Inflammatory macrophage treated with lipopolysaccharide for 1 hour (primary cell): ENCODE data around the gene HOXA2.
A peak's percentile ranks its signal among the peaks of the same experiment; 100 is the strongest.

Experiments used
- DNase-seq, 2 donors: peaks; one replicate each; pipeline ENCODE4 v3.0.0-alpha.2; 2020 to 2022

HOXA2 gene

DNA sequence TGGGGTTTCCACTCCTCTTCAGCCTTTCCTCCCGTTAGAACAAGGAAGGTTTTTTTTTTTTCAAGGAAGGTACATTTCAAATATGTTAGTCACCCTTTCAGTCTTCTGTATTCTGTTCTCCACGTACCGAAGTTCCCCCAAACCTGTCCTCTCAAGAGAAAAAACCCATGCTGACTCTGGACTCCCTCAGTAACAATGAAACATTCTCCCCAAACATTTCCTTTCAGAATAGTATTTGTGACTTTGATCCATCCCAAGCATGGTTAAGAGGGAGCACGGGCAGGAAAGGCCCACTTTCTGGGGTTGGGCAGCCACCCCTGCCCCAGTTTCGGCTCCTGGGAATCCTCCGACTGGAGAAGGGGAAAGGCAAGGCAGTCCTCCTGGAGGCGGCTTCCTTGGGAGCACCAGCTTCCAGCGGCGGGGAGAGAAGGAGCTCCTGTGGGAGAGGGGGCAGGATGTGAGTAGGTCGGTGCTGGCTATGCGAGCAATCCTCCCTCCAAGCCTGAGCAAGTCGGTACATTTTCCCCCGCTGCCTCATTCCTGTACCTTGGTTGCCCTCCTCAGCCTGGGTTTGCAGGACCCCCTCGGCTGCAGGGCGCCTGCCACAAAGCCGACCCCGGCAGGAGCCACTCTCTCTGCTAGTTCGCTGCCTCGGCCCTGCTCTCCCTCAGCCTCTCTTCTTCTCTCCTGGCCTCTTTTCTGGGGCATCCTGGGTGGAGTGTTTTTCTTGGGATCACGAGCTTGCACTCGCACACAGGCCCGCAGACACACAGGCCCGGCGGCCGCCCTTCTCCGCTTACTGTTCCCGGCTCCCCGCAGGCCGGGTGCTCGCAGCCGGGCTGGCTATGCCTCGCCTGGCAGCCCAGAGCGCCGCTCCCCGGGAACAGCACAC is 4.6 kb downstream of the HOXA2 start:
- no peak for DNase-seq

DNA sequence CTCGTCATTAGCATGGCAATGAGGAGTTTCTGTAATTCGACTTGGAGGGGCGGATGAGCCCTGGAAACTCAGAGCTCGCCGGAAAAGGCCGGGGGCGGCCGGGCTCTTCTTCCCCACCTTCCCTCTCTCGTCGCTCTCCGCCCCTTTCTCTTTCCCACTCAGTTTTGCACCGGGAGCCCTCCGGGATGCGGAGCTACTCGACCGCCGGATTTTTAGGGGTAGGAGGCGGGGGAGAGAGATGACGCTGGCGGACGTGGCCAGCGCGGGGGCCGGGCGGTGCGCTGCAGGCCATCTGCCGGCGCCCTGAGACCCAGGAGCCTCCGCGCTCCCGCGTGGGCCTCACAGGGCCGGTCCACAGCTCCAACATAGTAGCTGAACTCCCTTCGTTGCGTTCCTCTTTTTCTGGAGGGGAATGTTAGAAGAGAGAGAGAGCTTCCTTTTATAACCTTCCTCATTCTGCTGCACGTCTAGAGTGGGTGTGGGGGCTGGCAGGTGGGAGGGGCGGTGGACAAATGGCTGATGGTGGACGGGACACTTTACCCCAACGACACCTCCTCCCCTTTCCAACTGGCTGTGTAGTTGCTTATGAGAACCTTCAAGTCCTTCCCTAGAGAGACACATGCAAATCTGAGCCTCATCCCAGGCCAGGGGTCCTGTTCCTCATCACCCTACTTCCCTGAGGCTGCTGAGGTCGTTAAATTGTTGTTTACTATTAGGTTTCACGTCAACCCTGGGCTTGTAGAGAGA is 5.5 kb downstream of the HOXA2 start:
- peak; percentile 77 to 88 for DNase-seq

DNA sequence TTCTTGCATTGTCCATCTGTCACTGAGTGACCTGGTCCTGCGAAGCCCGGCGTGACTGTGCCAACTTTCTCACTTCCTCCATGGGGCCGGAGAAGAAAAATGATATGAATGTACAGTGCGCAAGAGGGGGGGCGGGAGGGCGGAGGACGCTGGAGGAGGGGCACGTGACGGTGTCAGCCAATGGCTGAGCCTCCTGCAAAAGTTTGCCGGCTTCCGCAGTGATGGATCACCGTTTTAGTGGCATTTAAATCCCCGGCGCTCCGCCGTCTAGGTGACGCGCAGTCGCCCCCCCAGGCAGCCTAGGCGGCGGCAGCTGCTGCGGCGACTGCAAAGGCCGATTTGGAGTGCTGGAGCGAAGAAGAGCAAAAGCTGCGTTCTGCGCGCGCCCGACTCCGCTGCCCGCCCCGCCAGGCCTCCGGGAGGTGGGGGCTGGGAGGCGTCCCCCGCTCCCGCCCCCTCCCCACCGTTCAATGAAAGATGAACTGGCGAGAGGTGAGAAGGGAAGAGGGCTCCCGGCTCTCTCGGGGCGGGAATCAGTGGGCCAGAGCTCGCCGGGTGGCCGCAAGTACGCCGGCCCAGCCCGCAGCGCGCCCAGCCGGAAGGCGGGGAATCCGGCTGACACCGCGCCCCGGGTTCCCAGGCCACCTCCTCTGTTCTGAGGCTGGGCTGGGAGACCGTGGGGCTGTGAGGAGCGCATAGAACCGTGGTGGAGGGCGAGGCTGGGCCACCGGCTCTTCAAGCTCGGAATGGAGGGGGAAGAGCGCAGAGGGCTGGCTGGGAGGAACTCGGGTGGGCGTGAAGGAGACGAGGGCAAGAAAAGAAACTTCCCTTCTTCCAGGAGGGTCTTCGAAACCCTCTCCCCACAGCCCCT is 6.4 kb downstream of the HOXA2 start, which contains the start of gene HOXA1:
HOXA1 (minus strand) TSS at position 104 of the 871 bp plus-strand sequence; CDS start at position 16, 88 bp downstream.
- peak; percentile 77 to 79 for DNase-seq

DNA sequence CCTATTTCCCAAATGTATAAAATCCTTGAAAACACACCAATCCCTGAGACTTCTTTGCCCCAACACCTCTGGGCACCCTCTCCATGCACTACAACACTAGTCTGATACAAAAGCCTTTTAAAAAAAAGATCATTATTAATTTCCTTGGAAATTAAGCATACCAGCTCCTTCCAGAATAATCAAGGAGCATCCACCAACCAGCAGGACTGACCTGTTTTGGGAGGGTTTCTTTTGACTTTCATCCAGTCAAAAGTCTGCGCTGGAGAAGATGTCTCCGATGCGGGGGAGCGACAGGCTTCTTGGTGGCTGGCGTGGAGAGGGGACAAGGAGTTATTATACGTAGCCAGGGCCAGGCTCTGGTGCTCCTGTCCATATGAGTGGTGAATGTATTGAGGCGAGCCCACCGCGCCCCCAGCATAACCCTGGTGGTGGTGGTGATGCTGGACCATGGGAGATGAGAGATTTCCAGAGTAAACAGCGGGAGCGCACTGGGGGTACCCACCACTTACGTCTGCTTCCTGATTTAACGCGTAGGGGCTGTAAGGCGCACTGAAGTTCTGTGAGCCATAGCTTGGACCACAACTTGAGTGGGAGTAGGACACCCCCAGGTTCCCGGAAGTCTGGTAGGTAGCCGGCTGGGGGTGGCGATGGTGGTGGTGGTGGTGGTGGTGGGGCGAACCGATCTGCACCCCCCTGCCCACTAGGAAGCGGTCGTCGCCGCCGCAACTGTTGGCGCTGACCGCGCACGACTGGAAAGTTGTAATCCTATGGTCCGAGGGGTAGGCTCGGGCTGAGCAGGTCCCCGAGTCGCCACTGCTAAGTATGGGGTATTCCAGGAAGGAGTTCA is 7.2 kb downstream of the HOXA2 start:
- DNase-seq: no peak

DNA sequence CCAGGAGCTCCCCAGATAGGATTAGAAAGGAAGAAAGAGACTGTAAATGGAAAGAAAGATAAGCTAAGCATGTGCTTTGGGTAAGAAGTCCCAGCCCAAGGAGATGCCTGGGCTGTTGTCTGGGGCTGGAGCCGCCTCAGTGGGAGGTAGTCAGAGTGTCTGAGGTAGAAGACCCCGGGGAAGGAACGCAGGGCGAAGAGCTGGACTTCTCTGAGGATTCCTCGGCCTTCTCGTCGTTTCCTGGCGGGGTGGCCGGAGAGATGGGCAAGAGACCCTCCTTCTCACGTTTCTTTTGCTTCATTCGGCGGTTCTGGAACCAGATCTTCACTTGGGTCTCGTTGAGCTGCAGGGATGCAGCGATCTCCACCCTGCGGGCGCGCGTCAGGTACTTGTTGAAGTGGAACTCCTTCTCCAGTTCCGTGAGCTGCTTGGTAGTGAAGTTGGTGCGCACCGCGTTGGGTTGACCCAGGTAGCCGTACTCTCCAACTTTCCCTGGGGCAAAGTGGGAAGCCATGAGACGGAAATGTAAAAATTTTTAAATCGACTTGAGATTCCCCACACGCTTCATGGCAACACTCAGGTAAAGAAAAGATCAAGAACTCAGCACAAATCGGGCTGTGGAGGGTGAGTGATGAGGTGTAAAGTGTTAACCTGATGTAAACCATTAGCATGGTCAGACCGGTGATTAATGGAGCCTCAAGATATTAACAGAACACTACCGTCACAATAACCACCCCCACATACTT is 8.0 kb downstream of the HOXA2 start:
- DNase-seq: no peak

DNA sequence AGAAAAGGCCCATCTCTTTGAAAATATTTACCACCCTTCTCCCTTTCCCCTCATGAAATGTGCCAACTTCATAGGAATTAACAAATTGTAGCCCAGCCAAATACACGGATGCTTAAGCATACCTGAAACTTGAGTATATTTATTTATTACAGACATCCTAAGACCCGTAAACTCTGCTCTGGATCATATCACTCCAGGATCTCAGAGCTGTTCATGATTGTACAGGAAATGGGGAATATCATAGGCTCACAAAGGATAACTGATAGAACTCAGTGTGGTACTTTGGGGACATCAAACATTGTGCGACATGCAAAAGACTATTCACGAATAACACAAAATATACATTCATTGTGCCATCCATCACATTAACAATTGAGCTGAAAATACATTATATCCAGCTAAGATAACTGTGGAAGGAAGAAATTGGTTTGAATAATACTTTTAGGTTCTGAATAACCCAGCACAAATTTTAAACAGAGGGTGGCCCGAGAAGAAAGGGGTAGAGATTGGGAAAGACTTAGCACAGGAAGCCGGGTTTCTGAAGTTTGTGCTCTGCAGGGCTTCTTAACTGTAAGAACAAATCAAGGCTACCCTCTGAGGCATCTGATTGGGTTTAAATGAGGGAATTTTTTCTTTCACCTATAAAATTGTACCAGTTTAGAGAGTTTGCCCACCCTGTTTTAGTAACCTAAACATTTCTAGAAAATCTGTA is 9.1 kb downstream of the HOXA2 start:
- DNase-seq: no peak

DNA sequence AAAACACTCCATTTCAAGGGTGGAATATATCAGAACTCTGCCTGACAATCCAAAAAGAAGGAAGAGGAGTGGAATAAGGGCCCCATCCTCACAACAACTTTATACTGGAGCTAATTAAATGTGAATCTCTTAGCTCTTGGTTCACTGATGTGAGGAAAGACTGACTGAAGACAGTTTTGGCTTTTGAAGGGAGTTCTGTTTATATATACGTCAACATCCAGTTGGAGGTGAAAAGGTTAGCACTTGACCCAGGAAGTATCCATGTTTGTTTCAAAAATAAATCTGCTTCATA is 9.7 kb downstream of the HOXA2 start:
- no peak for DNase-seq

DNA sequence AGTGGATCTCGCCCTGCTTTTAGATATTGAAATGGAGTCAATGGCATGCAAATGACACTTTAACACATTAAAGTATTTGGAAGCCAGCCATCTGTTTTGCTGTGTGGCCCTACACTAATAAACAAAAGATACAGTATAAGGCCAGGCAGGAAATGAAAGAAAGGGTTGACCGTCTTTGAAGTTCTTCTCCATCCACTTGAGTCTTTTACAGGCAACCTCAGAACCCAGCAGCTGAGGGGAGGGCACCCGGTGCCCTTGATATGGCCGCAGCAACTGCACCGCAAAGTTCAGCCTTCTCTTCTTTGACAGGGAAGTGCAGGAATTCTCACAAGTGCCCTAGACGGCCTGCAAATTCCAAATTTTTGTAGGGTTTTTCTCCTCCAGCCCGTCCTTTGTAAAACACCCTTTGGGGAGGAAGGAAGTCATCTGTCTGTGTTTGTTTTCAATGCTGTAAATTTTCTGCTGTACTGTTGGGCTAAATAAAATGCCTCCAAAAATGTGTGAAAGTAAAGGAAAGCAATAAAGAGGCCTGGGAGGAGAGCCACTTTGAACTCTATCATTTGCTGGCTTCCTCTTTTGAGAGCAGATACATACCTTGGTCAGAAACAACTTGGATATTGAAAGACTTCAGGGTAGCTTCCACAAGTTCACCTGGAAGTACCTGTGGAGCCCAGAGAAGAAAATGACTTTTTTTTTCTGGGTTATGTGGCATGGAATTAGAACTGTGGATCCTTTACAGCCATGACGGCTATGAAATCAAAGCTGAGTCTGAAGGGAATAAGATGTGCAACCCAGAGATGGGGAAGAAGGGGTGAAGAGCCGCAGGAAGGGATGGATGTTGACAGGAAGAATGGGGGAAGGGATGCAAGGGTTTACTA is 10.3 kb downstream of the HOXA2 start:
- no peak for DNase-seq

DNA sequence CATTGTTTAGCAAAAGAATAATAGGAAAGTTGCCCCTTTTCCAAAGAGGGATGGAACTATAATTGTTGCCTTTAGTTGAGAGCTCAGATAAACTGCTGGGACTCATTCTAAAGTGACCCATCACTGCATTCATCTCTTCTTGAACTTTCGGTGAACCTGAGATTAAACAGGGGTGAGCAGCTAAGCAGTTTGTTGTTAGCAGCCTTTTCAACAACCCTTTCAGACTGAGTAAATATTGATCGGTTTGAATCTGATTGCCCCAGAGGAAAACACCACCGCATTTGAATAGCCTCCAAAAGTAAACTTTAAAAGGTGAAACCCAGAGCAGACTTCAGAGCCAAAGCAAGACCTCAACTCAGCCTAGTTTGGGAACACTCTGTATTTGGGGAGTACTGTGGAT is 11.4 kb downstream of the HOXA2 start:
- no peak for DNase-seq

DNA sequence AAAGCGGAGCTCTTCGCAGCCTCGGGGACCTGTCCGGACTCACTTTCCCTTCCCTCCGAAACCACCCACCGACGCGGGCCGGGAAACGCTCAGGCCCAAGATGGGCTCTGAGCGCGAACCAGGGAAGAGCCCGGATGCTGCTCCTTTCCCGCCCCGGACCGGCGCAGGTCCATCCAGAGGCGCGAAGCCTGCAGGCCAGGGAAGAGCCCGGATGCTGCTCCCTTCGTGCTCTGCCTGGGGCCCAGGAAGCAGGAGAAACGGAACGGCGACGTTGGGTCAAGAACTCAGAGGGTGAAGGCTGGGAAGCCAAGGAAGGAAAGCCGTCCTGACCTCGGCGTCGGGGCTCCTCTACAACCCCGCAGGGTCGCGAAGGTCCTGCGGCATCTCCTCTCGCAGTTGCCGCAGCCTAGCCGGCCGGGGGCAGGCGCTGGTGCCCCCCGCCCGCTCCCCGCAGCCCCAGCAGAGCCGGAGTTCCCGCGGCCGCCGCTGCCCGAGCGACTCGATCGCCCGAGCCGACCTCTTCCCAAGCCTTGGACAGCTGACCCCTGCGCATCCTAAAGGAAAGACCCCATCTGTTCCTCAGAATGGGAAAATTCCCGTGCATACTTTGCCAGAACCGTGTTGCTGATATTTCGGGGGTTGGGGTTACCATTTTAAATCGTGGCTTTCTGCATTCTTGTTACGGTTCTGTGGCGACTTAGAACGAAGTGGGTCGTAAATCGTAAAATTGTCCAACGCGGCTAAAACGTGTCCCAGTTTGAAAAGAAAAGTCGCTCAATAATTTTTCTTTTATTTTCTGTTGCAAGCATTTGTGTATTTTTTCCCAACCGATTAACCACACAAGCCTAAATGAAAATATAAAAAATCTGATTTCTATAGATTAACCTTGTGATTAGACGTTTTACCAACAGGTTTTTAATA is 14.2 kb downstream of the HOXA2 start:
- no peak for DNase-seq

DNA sequence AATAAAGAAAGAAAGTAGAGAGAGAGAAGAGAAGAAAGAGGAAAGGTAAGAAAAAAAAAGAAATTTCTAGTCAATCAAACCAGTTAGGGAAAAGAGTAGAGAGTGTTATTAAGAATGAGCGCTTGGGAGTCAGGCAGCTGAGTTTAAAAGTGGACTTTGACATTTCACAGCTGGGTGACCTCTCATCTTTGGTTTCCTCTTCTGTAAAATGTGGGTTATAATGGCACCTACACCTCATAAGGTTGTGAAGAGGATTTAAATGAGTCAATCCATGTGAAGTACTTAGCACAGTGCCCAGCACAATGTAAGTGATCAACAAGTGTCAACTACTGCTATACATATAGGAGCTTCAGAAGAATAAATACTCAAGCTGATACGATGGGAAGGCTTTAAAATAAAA is 18.8 kb downstream of the HOXA2 start:
- DNase-seq: no peak

DNA sequence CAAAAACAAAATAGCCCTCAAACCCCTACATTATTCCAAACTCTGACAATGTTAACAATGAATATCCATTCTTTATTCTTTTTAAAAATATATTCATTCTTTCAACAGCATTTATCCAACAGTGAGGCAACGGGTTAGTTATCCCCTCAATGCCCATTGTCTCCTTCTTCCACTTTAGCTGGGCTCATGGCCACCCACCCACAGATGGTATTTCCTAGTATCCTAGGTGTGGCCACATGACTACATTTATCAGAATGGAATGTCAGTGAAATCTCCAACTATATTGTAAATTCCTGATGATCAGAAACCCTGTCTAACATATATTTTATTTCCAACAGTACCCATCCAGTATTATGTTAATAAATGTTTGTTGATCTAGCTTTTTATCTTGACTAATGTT is 20.3 kb downstream of the HOXA2 start:
- no peak for DNase-seq

DNA sequence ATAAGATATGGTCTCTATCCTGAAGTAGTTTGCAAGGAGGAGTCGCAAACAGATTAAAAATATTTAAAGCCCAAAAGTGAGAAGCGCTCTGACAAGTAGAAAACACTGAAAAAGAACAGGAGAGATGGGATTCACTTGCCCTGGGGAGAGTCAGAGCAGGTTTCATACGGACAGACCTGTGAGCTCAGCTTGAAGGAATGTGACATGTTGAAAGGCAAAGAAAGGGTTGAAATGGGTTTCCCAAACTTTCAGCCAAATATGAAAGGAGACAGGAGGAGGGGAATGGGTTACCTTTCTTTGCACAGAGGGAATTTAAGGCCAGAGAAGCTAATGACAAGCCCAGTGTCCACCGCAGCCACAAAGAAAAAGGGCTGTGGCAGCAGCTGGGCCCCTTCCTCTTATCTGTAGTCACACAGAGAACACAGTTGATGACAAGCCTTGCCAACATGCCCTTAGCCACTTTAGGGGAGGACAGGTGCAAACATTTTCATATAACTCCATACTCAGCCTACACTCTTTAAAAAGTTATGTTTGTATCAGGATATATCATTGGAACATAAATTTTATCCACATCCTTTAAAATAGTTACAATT is 21.5 kb downstream of the HOXA2 start:
- no peak for DNase-seq

DNA sequence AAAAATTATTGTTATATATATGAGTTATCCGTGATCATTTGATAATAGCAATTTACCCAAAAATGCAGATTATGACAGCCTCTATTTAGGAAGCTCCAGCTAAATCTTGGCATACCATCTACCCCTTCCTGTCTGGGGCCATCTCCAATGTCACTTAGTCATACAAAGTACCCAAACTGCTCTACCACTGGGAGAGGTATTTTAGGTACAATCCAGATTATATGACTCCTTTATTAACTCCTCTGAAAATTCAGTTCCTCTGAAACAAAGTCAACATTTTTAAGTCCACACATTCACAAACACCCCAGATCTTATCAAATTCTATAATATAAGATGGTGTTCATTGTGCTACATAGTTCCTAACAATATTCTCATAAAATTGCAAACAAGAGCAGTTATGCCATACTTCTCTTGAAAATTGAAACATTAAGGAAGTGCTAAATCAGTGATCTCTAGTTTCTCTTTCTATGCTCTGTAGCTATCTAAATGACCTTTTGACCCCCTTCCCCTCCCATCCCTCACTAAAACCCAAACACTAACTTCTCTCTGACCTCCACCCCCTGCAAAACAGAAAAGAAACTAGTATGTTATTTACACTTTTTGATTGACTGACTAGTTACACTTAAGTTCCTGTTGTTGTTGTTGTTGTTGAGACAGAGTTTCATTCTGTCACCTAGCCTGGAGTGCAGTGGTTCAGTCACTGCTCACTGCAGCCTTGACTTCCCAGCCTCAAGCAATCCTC is 23.1 kb downstream of the HOXA2 start:
- DNase-seq: peak; percentile 19 to 37

DNA sequence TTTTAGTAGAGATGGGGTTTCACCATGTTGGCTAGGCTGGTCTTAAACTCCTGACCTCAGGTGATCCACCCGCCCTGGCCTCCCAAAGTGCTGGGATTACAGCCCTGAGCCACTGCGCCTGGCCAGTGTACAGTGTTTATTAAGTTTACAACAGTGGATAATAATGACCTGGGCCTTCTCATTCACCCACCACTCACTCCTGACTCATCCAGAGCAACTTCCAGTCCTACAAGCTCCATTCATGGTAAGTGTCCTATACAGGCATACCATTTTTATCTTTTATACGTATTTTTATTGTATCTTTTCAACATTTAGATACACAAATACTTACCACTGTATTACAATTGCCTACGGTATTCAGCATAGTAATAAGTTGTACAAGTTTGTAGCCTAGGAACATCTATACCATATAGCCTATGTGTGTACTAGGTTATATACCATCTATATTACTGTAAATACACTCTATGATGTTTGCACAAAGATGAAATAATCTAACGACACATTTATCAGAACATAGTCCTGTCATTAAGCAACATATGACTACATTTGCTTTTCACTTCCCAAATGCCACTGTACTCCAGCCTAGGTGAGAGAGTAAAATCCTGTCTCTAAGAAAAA is 23.8 kb downstream of the HOXA2 start:
- DNase-seq: no peak

DNA sequence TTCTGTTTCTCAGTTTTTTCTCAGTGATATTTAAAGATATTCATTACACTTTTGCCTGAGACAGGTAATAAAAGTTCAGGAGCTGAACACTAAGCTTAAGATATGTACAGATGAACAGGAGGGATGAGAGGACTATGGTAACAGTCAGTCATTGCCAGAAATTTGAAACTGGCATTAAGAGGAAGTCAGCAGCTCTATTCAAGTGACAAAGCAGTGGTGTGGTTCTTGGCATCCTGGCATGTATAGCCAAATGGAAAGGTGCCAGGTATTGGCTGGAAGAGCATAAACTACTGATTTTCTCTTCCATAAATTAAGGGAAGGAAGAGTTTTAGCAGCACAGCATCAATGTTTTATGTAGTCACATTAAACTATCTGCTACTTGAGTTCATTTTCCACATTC is 29.4 kb downstream of the HOXA2 start:
- no peak for DNase-seq
